ENCODE data around the gene RAB11FIP3. TPM values are rescaled to one million over a fixed set of nuclear protein-coding genes. Genes with fewer than 3 reads are reported as not detected.
"Not testable (repeated sequence)": the region's sequence is repeated elsewhere in the genome, so short reads cannot be mapped to it uniquely, and the experiment has no call there.

Gene RAB11FIP3
- polyA plus RNA-seq, 1 of the 3 experiments (the other 2 are of a cell fraction) = 24.8 TPM

GRCh38 chr16:463071-463470 lies 37.6 kb downstream of the RAB11FIP3 start:
- TF ChIP-seq FOSL2 (IDR thresholded peaks at IDR 0.05; ENCODE audit: borderline replicate concordance, low read depth) (no peak), MAX (IDR thresholded peaks at IDR 0.05; ENCODE audit: low read depth) (no peak), CHD2 (IDR thresholded peaks at IDR 0.05; ENCODE audit: low read length, partially characterized antibody) (no peak), FOXJ3 (CRISPR knock-in tag; IDR thresholded peaks at IDR 0.05) (no peak), EP300 (IDR thresholded peaks at IDR 0.05; ENCODE audit: borderline replicate concordance in 1 of 2, low read depth in 1 of 2, low read length in 1 of 2) (no peak), RCOR1 (IDR thresholded peaks at IDR 0.05; ENCODE audit: low read length) (no peak), FOXM1 (IDR thresholded peaks at IDR 0.05; ENCODE audit: low read depth) (no peak), POLR2AphosphoS5 (IDR thresholded peaks at IDR 0.05; ENCODE audit: low read depth, low read length) (no peak), USF1 (IDR thresholded peaks at IDR 0.05; ENCODE audit: borderline replicate concordance, low read depth) (no peak), SIN3A (IDR thresholded peaks at IDR 0.05; ENCODE audit: borderline replicate concordance, low read depth, low read length) (no peak), RXRA (IDR thresholded peaks at IDR 0.05; ENCODE audit: borderline replicate concordance, low read depth) (no peak), TAF1 (IDR thresholded peaks at IDR 0.05; ENCODE audit: borderline replicate concordance, low read depth, low read length) (no peak), NRF1 (IDR thresholded peaks at IDR 0.05; ENCODE audit: low read depth, low read length) (no peak), IRF3 (IDR thresholded peaks at IDR 0.05; ENCODE audit: low read depth, low read length) (no peak), YY1 (IDR thresholded peaks at IDR 0.05; ENCODE audit: low read depth) (no peak)
- no peak overlapping the region for H3K9ac ChIP-seq
- ChIA-PET CTCF (no interaction called here), POLR2A (no interaction called here)
- H3K9me2 ChIP-seq = no peaks in the 10 kb centered on the region
- no peak overlapping the region for H2AFZ ChIP-seq (ENCODE audit: low read depth)
- H3K27me3 ChIP-seq (ENCODE audit: insufficient read depth) = no peaks in the 10 kb centered on the region
- no peak overlapping the region for H3K4me3 ChIP-seq (ENCODE audit: low read depth in 2 of 2, low read length in 1 of 2)
- 89% methylated on average over 11 of the region's 11 CpGs for WGBS (ENCODE audit: low lambda C conversion rate)
- H3K9me3 ChIP-seq = no peaks in the 10 kb centered on the region
- H3K36me3 ChIP-seq (replicated peaks in 1 of 2; ENCODE audit: control insufficient read depth in 1 of 2, insufficient read depth in 2 of 2, low read length in 1 of 2) = peaks cover 5 to 6% of the 10 kb centered on the region in 2 experiments
- peaks cover 36% of the 10 kb centered on the region for H3K79me2 ChIP-seq (ENCODE audit: insufficient read depth)
- DNase-seq = no peak
- peaks cover 38% of the 10 kb centered on the region for H4K20me1 ChIP-seq (ENCODE audit: insufficient read depth)
- no peak overlapping the region for H3K27ac ChIP-seq (ENCODE audit: low read depth in 2 of 2, low read length in 1 of 2)
- peaks cover 0 to 1% of the 10 kb centered on the region in 2 experiments; a peak in 1 of 4 replicates for H3K4me1 ChIP-seq (ENCODE audit: control insufficient read depth in 1 of 2, insufficient read depth in 2 of 2, low read depth in 1 of 2, low read length in 1 of 2)
- no peak overlapping the region for H3K4me2 ChIP-seq
- H3F3A ChIP-seq (replicated peaks; ENCODE audit: insufficient read depth) = no peaks in the 10 kb centered on the region

GRCh38 chr16:466651-467050 lies 41.2 kb downstream of the RAB11FIP3 start:
- Histone ChIP-seq H2AFZ (ENCODE audit: low read depth) (no peak overlapping the region), H3K9me3 (no peaks in the 10 kb centered on the region), H3K4me1 (ENCODE audit: control insufficient read depth in 1 of 2, insufficient read depth in 2 of 2, low read depth in 1 of 2, low read length in 1 of 2) (peaks cover 3 to 7% of the 10 kb centered on the region in 2 experiments; a peak in 1 of 4 replicates), H3K79me2 (ENCODE audit: insufficient read depth) (peaks cover 22% of the 10 kb centered on the region; the same call in 1 of the 2 replicates), H3K4me3 (ENCODE audit: low read depth in 2 of 2, low read length in 1 of 2) (no peak overlapping the region), H4K20me1 (ENCODE audit: insufficient read depth) (peaks cover 25% of the 10 kb centered on the region; the same call in 1 of the 2 replicates), H3K9ac (no peak overlapping the region), H3K27me3 (ENCODE audit: insufficient read depth) (no peaks in the 10 kb centered on the region), H3F3A (replicated peaks; ENCODE audit: insufficient read depth) (no peaks in the 10 kb centered on the region), H3K36me3 (replicated peaks in 1 of 2; ENCODE audit: control insufficient read depth in 1 of 2, insufficient read depth in 2 of 2, low read length in 1 of 2) (peaks cover 3 to 5% of the 10 kb centered on the region in 2 experiments), H3K9me2 (no peaks in the 10 kb centered on the region), H3K27ac (ENCODE audit: low read depth in 2 of 2, low read length in 1 of 2) (no peak overlapping the region), H3K4me2 (no peak overlapping the region)
- ChIA-PET POLR2A (no interaction called here), CTCF (no interaction called here)
- DNase-seq = no peak
- WGBS (ENCODE audit: low lambda C conversion rate) = 95% methylated on average over 11 of the region's 13 CpGs
- TF ChIP-seq PBX3 (IDR thresholded peaks at IDR 0.05) = no peak
- no peak for TF ChIP-seq TEAD4 (IDR thresholded peaks at IDR 0.05; ENCODE audit: borderline replicate concordance, insufficient read depth)
- TF ChIP-seq NFIC (IDR thresholded peaks at IDR 0.05; ENCODE audit: borderline replicate concordance) = no peak
- no peak for TF ChIP-seq SMC3 (IDR thresholded peaks at IDR 0.05; ENCODE audit: low read depth, low read length)

- H2AFZ ChIP-seq (ENCODE audit: low read depth); H3F3A ChIP-seq (replicated peaks; ENCODE audit: insufficient read depth); H3K4me3 ChIP-seq (ENCODE audit: low read depth in 2 of 2, low read length in 1 of 2); DNase-seq; H3K9me2 ChIP-seq; CTCF ChIA-PET; H3K27me3 ChIP-seq (ENCODE audit: insufficient read depth); H3K9me3 ChIP-seq; H3K9ac ChIP-seq; H3K36me3 ChIP-seq (replicated peaks in 1 of 2; ENCODE audit: control insufficient read depth in 1 of 2, insufficient read depth in 2 of 2, low read length in 1 of 2); POLR2A ChIA-PET; H3K4me1 ChIP-seq (ENCODE audit: control insufficient read depth in 1 of 2, insufficient read depth in 2 of 2, low read depth in 1 of 2, low read length in 1 of 2); H3K4me2 ChIP-seq; H3K27ac ChIP-seq (ENCODE audit: low read depth in 2 of 2, low read length in 1 of 2): not testable (repeated sequence)
- peaks cover 25% of the 10 kb centered on the region; the same call in 1 of the 2 replicates for H4K20me1 ChIP-seq (ENCODE audit: insufficient read depth)
- H3K79me2 ChIP-seq (ENCODE audit: insufficient read depth) = peaks cover 22% of the 10 kb centered on the region; the same call in 1 of the 2 replicates
- 96% methylated on average over 12 of the region's 12 CpGs for WGBS (ENCODE audit: low lambda C conversion rate)
These were observed 41.9 kb downstream of the RAB11FIP3 start for GRCh38 chr16:467249-467871.
